GM12878 (cell line): ENCODE data around the gene ARAP1. TPM values are rescaled to one million over a fixed set of nuclear protein-coding genes. Genes with fewer than 3 reads are reported as not detected.

ENCODE experiments used
- BMI1 ChIP-seq: fragments of 450-650 bp; IDR thresholded peaks from 2 replicates; pipeline ENCODE4 v1.6.1; 2016; ENCODE audit warnings: mild to moderate bottlenecking, moderate library complexity, borderline replicate concordance
- CUX1 ChIP-seq: IDR thresholded peaks from 2 replicates; pipeline ENCODE4 v1.6.1; 2012; ENCODE audit warnings: improper control_type of control experiment, low read depth, low read length; ENCODE audit not compliant: insufficient replicate concordance
- DPF2 ChIP-seq: fragments of 450-650 bp; IDR thresholded peaks from 2 replicates; pipeline ENCODE4 v1.6.1; 2017; ENCODE audit warnings: mild to moderate bottlenecking
- FOS ChIP-seq: IDR thresholded peaks from 3 replicates; pipeline ENCODE4 v1.6.1; 2011; ENCODE audit warnings: borderline replicate concordance; ENCODE audit not compliant: insufficient read length; ENCODE audit errors: extremely low read depth
- IKZF1 ChIP-seq: fragments of 450-650 bp; conservative IDR thresholded peaks from 2 replicates; pipeline ENCODE4 v1.6.1; 2017; ENCODE audit warnings: antibody characterized with exemption, mild to moderate bottlenecking
- IKZF2 ChIP-seq, 2 experiments: fragments of 450-650 bp; IDR thresholded peaks; 2 replicates each; pipeline ENCODE4 v1.6.1; 2017; ENCODE audit warnings: mild to moderate bottlenecking in 2 of 2, moderate library complexity in 2 of 2
- JUNB ChIP-seq: IDR thresholded peaks from 2 replicates; pipeline ENCODE4 v1.6.1; 2016; ENCODE audit warnings: antibody characterized with exemption, mild to moderate bottlenecking
- JUND ChIP-seq: IDR thresholded peaks from 2 replicates; pipeline ENCODE4 v1.6.1; 2012; ENCODE audit warnings: low read depth, mild to moderate bottlenecking, low read length, improper control_type of control experiment, moderate library complexity
- MAX ChIP-seq: IDR thresholded peaks from 2 replicates; pipeline ENCODE4 v1.6.1; 2012; ENCODE audit warnings: low read depth, low read length, improper control_type of control experiment
- PML ChIP-seq: IDR thresholded peaks from 2 replicates; pipeline ENCODE4 v1.6.1; 2012; ENCODE audit warnings: low read length, inconsistent platforms
- RCOR1 ChIP-seq: conservative IDR thresholded peaks from 2 replicates; pipeline ENCODE4 v1.6.1; 2012; ENCODE audit warnings: low read depth, low read length, improper control_type of control experiment
- RELA ChIP-seq: fragments of 450-650 bp; IDR thresholded peaks from 2 replicates; pipeline ENCODE4 v1.8.0; 2014; ENCODE audit warnings: borderline replicate concordance; ENCODE audit not compliant: partially characterized antibody
- RFX5 ChIP-seq: IDR thresholded peaks from 2 replicates; pipeline ENCODE4 v1.6.1; 2011; ENCODE audit warnings: low read depth, low read length, improper control_type of control experiment
- SREBF2 ChIP-seq: IDR thresholded peaks from 2 replicates; pipeline ENCODE4 v1.6.1; 2012; ENCODE audit warnings: mild to moderate bottlenecking, low read length
- SRF ChIP-seq, 2 experiments: IDR thresholded peaks; 2 replicates each; pipeline ENCODE4 v1.6.1; 2011; ENCODE audit warnings: low read depth in 2 of 2, low read length in 2 of 2, mild to moderate bottlenecking in 1 of 2, moderate library complexity in 1 of 2
- ZNF592 ChIP-seq: fragments of 450-650 bp; IDR thresholded peaks from 2 replicates; pipeline ENCODE4 v1.6.1; 2017; ENCODE audit warnings: mild to moderate bottlenecking, moderate library complexity
- ZZZ3 ChIP-seq: IDR thresholded peaks from 2 replicates; pipeline ENCODE4 v1.6.1; 2011; ENCODE audit warnings: low read depth; ENCODE audit not compliant: control insufficient read depth, insufficient read length
- polyA plus RNA-seq, 11 experiments: library from polyadenylated mRNA; depleted of rRNA in 4 of 11; unstranded in 6 of 11; stranded (reverse) in 5 of 11; fragments of >200 nt; fragmentation: Nextera tagmentation in 4 of 11; fragmentation: Illumina TruSeq in 1 of 11; extraction: Ambion mirVana in 4 of 11; extraction: Trizol in 1 of 11; gene quantifications; 1 replicate in 1 of 11; 2 replicates in 10 of 11; pipeline versions ENCODE4 v1.2.1 to v1.2.3, GENCODE V29; 2011 to 2016; ENCODE audit warnings: inconsistent platforms in 2 of 11, missing spikeins in 2 of 11, low read depth in 1 of 11
- total RNA-seq, 4 experiments: library from RNA; depleted of rRNA in 3 of 4; stranded (reverse); fragments of >200 nt in 3 of 4; fragmentation: Illumina TruSeq in 1 of 4; extraction: Trizol in 1 of 4; gene quantifications; 2 replicates each; pipeline versions ENCODE4 v1.2.1 to v1.2.3, GENCODE V29; 2013 to 2021

The ARAP1 gene
- total and polyA plus RNA-seq, 10 of the 15 experiments (the other 5 are each of a cell fraction or from before 2014, with no cell fraction given) = 0.55 to 102 (median 51.0) TPM

- no peak for TF ChIP-seq ZNF592
- no peak for TF ChIP-seq RELA
- no peak for TF ChIP-seq SREBF2
- TF ChIP-seq RFX5 = no peak
- TF ChIP-seq FOS = no peak
- no peak for TF ChIP-seq JUNB
- TF ChIP-seq CUX1 = no peak
- peak; percentile 22; the same call in 1 of the 2 replicates for TF ChIP-seq JUND
- peak; percentile 77; the same call in 1 of the 2 replicates for TF ChIP-seq MAX
- TF ChIP-seq IKZF2 (IDR thresholded peaks at IDR 0.05) = peak in 1 of 2 experiments; percentile 28; a peak in 1 of 4 replicates
- TF ChIP-seq SRF (IDR thresholded peaks at IDR 0.05; ENCODE audit: low read depth in 2 of 2, low read length in 2 of 2) = no peak
- TF ChIP-seq BMI1 = no peak
- no peak; the same call in 1 of the 2 replicates for TF ChIP-seq IKZF1
- no peak for TF ChIP-seq RCOR1
- no peak for TF ChIP-seq PML
- TF ChIP-seq DPF2 = 0 out of 2 replicates have a peak, but pooled peaks have one; percentile 36
- TF ChIP-seq ZZZ3 = no peak
These were observed at the start of gene ARAP1 (continued) for GRCh38 chr11:72752088-72752914.
